Stimulated activated CD4-positive, alpha-beta T cell treated with anti-CD3 and anti-CD28 coated beads, TNF-alpha, amount 100 ng/mL, for 48 hours (primary cell): ENCODE data around the gene ARID1B.

Experiments
- DNase-seq, 3 donors: peaks; one replicate each; pipeline ENCODE4 v3.0.0-alpha.2; 2020; ENCODE audit warnings: low read depth in 3 of 3

The ARID1B gene

DNA sequence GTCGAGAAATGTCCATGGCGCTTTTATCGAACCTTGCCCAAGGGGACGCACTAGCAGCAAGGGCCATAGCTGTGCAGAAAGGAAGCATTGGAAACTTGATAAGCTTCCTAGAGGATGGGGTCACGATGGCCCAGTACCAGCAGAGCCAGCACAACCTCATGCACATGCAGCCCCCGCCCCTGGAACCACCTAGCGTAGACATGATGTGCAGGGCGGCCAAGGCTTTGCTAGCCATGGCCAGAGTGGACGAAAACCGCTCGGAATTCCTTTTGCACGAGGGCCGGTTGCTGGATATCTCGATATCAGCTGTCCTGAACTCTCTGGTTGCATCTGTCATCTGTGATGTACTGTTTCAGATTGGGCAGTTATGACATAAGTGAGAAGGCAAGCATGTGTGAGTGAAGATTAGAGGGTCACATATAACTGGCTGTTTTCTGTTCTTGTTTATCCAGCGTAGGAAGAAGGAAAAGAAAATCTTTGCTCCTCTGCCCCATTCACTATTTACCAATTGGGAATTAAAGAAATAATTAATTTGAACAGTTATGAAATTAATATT is 430.4 kb downstream of the ARID1B start:
- DNase-seq, result no peak

DNA sequence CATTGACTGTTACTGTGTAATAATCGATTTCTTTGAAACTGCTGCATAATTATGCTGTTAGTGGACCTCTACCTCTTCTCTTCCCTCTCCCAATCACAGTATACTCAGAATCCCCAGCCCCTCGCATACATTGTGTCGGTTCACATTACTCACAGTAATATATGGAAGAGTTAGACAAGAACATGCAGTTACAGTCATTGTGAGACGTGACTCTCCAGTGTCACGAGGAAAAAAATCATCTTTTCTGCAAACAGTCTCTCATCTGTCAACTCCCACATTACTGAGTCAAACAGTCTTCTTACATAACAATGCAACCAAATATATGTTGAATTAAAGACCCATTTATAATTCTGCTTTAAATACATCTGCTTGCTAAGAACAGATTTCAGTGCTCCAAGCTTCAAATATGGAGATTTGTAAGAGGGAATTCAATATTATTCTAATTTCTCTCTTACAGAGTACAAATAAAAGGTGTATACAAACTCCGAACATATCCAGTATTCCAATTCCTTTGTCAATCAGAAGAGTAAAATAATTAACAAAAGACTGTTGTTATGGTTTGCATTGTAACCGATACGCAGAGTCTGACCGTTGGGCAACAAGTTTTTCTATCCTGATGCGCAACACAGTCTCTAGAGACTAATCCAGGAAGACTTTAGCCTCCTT is 432.8 kb downstream of the ARID1B start:
- no peak for DNase-seq

DNA sequence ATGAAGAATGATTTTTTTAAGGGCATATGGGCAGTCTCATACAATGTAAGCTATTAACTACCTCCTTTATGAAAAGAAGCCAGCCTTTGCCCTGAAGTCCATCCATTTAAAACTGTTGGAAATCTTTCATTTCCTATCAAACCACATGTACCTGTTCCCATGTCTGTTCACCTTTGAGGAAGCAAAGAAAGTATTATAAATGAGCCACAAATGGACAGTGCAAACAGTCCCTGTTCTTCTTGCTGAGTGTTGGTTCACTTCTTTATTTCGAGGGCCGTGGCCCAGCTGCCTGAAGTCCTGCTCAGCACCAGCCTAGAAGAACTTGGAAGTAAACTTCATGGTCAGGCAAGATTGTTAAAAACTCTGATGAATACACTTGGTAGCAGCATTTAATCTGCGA is 433.8 kb downstream of the ARID1B start:
- no peak for DNase-seq

DNA sequence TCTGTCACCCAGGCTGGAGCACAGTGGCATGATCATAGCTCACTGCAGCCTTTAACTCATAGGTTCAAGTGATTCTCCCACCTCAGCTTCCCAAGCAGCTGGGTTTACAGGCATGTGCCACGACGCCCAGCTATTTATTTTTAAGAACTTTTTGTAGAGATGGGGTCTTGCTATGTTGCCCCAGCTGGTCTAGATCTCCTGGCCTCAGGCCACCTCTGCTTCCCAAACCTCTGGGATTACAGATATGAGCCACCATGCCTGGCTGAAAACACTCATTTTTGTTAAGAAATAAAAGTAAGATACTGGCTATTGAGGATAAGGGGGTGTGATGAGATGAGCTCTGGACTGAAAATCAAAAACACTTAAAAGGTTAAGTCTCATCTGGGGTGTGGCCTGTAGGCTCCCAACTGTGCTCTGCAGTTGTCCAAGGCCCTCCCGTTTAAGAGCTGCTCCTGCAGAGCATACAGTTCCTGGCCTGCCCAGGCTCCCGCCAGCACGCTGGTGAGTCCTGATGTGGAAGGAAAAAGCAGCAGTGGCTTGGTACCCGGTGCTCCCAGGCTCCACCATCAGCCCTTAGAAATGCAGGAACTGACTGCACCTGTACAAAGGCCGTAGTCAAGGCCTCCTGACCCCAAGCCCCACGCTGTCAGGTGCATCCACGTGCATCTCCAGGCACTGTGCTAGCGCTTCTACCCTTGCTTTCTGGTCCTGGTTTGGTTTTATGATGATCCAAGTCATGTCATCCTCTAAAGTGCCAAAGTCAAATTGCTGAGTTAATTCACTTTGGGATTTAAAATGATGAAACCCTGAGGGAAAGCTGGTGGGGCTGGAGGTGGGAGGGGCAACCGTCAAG is 434.7 kb downstream of the ARID1B start:
- no peak for DNase-seq

DNA sequence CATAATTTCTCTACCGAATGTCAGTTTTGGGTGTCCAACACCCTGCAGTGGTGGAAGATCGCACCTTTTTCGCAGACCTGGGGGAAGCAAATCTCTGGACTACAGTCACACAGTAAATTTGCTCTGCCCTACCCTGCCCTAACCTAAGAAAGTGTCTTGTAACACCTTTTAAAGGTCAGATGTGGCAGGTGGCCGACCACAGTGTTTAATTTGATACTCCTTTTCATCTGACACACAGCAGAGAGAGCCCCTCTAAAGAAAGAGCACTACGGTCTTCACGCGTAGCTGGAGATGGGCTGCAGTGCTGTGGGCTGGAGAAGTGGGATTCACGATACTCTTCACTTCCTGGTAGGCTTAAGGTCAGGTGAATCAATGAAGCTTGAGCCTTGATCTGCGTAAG is 436.2 kb downstream of the ARID1B start:
- no peak for DNase-seq

DNA sequence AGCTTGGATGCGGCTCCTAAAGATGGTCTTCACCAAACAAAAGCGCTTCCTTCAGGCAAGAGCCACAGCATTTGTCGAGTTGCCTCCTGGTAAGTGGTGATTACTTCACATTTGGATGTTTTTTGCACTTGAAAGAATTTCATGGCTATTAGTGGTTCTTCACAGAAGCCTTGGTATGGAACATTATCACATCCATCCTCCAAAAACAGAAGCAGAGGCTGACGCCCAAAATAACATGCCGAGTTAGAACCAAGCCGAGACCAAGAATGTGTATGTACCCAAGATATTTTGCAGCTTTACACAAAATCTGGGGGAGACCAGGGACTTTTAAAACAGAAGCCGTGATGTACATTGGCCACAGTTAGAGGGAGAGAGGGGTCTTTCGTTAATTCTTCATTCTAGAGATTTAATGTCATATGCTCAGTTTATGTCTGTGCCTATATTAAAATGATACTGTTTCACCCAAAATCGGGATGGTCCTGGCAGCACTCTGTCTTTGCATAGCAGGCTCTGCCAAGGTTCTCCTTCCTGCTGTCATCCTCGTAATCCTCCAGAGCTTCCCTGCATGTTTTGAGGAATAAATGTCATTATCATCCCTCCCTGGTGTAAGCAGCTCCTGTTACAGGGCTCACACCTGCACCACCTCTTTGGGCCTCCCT is 436.9 kb downstream of the ARID1B start:
- DNase-seq, result no peak

DNA sequence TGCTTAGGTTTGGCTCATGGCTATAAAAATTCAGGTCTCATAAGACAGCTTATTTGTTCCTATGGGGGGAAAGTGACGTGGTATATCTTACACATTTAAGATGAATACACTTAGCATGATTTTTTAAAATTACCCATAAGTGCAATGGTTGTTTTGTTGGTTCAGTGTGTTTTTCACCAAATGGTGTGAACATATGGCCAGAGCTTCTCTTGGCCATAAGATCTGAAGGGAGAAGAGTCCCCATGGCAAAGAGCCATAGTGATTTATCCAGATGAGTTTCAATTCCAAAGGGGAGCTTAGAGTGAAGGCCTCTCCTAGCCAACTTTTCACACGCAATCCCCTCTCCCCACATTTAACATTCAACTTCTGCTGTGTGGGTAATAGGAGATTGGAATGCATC is 438.5 kb downstream of the ARID1B start:
- no peak for DNase-seq

DNA sequence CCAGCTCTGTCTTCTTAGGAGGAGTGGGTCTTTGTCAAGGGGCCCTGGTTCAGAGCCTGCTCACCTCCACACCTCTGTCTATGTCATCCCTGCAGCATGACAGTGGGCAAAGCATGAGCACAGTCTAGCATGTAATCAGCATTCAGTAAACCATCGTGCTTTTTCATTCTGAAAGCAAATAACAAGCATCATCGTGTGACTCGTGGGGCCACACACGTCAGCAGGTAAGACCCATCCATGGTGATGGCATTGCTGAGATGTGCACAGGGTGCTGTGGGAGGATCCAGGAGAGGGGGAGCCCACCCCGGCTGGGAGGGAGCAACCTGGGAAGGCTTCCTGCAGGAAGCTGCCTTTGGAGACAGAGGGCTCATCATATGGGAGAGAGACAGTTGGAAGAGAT is 439.4 kb downstream of the ARID1B start:
- DNase-seq, result no peak

DNA sequence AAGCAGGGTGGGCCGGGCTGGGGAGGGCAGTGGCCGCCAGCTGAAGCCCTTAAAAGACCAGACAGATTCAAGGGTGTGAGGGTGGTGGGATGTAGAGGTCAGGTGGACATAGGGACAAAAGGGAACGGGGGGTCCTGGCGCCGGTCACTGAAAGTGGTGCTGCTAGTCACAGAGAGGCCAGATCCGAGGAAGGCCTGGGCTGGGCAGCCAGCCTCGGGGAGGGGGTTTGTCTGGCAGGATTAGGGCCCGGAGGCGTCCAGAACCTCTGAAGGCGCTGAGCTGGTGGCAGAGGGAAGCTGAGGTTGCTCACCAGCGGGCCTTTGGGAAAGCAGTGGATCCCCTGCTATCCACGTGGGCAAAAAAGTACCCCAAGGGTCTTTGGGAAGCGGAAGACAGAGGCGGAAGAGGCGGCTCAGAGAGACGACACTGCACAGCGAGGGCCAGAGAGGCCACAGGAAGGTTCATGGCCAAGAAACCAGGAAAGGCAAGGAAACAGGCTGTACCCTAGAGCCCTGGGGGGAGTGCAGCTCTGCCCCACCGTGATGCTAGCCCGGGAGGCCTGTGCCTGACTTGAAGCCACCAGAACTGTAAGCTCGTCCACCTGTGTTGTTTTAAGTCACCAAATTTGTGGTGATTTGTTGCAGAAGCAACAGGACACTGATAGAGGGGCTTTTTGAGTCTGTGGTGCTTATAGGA is 440.2 kb downstream of the ARID1B start:
- no peak for DNase-seq

DNA sequence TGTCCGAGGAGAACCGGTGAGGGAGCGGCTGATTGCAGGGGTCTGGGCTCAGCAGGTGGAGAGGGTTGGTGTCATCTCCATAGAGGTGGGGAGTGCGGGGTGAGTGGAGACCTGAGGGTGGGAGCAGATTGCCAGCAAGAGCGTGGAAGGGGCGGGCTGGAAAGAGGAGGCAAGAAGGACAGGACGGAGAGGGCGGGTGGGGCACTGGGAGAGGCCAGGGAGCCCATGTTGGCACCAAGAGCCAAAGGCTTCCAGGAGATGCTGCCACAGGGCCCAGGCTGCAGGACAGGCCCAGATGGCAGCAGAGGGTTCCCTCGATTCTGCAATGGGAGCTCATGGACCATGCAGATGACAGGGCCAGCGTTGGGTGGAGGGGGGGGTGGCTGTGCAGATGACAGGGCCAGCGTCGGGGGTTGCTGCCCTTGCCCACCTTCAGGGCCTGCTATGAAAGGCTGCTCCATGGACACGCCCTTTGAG is 440.8 kb downstream of the ARID1B start:
- no peak for DNase-seq

DNA sequence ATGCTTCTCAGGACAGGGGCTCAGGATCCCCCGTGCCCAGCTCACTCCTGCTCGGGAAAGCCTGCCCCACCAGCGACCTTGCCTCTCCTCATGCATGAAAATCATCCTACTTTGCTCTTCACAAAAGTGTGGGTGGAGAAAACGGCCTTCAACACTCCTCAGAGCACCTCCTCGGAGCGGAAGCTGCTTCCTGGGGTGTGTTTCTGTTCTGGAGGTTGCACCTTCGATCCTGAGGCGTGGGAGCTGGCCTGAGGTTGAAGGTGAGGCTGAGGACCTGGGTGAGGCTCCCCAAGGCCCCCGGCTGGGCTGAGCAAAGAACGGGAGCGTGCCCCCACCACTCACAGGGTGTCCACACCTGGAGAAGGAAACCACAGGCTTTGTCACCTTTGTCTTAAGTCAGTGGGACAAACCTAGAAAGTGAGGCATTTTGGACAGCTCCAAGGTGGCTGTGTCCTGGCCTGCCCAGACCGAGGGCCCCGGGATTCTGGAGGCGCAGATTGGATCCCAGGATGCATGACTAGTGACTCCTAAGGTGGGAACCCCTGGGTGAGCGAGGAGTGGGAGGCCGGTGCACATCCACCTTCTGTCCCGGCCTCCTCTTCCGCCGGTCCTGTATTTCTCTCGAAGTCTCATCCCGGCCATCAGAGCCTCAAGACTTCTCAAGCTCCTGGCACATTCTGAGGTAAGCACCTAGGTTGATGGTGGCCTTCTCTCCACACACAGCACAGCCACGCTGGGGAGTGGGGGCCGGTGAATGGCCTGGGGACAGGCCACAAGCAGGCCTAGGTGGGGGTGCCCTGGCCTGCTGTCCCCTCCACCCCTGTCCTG is 441.4 kb downstream of the ARID1B start:
- no peak for DNase-seq

DNA sequence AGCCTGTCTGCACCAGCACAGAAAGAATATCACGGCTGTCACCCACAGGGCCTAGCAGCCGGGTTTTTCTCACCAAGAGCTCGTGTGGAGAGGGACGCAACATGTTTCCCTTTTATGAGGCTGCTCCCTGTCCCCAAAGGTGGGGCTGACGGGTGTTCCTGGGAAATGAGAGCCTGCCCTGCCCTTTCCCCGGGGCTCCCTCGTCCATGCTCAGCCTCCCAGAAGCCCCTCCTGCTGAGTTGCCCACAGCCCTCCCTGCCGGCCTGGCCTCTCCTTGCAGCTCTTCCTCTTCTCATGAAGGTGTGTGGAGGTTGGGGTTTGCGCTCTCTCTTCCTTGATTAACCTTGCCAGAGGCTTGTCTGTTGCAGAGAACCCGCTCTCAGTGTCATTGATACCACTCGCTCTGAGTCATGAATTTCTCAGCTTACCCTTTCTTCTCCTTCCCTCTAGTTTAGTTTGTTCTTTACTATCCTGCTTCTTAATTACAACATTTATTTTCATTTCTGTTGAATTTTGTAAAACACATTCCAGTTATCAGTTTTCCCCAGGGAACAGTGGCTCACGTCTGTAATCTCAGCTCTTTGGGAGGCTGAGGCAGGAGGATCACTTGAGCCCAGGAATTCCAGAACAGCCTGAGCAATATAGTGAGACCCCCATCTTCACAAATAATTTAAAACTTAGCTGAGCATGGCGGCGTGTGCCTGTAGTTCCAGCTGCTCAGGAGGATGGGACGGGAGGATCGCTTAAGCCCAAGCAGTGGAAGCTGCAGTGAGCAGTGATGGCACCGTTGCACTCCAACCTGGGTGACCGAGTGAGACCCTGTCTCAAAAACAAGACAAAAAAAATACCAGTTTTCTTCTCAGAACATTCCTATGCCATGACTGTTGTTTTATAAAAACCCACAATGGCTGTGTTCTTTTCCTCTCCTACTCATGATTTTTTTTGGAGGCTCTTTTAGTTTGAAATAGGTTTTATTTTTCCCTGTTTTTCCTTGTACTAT is 442.3 kb downstream of the ARID1B start:
- no peak for DNase-seq

DNA sequence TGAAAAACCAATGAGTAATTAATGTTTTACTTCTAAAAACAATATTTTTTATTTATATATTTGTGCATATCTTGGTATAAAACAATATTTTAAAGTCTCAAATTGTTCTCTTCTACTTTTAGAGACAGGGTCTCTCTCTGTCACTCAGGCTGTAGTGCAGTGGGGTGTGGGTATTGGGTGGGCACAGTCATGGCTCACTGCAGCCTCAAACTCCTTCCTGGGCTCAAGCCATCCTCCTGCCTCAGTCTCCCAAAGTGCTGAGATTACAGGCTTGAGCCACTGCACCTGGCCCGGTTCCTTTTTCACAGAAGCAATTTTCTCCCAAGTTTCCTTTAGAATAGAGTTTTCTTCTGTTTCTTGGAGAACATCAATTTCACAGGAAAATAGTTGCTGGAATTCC is 443.3 kb downstream of the ARID1B start:
- no peak for DNase-seq

DNA sequence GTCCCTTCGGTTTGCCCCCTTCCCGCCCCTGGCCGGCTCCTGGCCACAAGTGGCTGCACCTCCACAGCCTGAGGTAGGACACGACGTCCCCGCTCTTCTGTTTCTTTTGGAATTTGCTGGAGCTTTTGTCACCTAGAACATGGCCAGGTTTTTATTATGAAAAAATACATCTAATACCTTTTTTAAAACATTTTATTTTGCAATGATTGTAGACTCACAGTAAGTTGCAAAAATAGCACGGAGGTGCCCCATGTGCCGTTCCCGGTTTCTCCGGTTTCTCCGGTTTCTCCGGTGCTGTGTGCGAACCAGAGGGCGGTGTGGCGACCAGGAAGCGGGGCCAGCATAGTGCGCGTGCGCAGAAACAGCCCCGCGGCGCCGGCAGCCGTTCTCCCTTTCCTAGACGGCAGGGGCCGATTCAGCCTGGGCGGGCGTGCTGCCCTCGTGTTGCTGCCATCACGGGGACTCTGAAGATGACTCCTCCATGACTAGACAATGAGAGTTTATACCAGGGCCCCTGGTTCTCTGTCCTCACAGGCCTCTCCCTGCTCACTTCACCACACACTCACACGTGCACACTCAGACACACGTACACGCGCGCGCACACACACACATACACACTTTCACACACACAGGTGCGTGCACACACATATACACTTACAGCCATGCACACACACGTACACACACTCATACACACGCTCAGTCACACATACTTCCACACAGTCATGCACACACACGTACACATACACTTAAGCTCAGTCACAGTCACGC is 444.1 kb downstream of the ARID1B start:
- DNase-seq, result peak; percentile 67 to 82 (median 80)

DNA sequence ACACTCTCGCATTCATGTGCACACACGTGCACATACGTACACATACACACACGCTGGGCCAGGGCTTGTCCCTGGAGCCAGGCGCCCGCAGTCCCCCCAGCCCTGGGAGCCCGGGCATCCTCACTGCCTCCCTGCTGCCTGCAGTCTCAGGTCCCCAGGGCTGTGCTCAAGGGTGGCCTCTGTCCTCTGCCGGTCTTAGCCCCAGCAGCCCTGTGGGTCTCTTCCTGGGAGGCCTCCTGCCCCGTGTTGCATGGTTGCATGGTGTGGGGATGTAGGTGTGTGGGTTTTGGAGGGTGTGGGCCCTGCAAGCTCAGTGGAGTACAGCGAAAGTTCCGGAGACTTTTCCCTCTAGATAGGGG is 444.6 kb downstream of the ARID1B start:
- no peak for DNase-seq

DNA sequence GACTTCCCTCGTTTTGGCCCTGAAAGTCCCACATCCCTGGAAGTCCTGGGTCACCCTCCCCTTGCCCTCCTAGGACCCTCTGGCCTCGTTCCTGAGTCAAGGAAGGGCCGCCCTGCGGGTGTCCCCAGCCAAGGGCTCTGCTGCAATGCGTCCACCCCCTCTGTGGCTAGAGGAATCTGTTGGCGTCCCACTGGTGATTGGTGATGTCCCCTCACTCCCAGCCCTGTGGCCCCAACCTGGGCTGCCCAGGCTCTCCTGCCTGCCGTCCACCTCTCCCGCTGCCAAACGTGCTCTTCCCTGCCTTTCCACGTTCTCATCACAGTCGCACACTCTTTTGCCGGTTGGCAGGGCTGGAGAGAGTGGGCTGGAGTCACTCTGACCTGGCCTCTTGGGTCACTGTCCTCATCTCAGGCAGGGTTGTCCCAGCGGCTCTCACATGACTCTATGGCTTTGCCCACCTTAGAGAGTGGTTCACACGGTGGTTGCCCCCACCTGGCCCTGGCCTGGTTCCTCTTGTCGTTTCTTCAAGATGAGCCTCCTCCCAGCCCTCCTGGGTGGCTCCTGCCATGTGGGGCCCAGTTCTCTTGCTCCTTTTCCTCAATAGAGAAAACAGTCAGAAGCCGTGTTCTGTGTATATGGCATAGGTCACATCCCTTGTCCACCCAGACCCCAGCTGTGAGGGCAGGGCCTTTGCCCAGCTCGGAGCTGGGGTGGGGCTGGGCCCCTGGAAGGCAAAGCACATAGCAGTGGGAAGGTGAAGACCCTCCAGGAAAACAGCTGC is 445.2 kb downstream of the ARID1B start:
- no peak for DNase-seq

DNA sequence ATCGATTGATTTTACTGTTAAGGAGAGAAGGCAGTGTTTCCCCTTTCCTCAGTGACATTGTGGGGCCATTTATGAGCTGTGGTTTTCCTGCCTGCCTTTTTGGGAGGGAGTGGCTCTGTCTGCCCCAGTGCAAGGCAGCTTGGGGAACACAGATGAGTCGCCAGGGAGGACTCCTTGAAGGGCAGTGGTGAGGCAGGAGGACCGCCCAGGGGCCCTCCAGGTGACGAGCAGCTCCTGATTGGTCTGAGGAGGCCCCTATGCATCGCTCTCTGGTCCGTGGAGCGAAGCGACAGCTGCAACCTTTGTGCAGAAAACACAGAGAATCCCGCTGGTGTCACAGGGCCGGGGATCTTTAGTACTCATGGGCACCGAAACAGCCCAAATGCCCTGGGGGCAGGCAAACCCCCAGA is 445.8 kb downstream of the ARID1B start:
- no peak for DNase-seq

DNA sequence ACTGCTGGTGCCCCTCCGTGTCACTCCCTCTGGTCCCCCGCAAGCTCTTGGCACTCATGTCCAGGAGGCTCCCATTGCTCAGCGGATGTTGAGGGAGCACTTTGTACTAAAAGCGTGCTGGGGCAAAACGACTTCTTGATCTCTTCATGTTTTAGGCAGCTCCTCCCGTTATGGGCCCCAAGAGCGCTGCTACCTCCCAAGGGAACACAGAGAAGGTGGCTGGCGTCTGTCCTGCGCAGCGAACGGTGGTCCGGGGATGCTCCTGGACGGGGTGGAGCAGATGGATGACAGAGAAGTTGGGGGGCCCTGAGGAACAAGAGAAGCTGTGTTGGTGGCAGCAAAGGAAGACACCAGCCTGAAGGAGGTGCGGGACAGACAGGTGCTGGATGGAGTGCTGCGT is 446.3 kb downstream of the ARID1B start:
- no peak for DNase-seq
